PC-3 (cell line): ENCODE results near the gene RHOV. TPM values are rescaled to one million over a fixed set of nuclear protein-coding genes. Genes with fewer than 3 reads are reported as not detected.

Experiments
- ATAC-seq: fragments of 200-7000 bp; cut with Tn5 transposase; 2 replicates; pipeline ENCODE4 v1.9.1; 2020; ENCODE audit warnings: mild to moderate bottlenecking, moderate library complexity
- BruUV-seq: library from RNA; stranded (reverse); fragments of 400-500 nt; replicated peaks from 2 replicates; lab custom pipeline; 2021; lab: Mats Ljungman, UMichigan
- CTCF ChIA-PET: fragments of 300-600 bp; sonication (Branson Sonifier 250); formaldehyde crosslinking; loops from one replicate; lab custom pipeline; 2022; ENCODE audit warnings: antibody characterized with exemption; lab: Charles Lee
- POLR2A ChIA-PET: fragments of 300-600 bp; sonication (Branson Sonifier 250); formaldehyde crosslinking; loops from one replicate; lab custom pipeline; 2022; ENCODE audit warnings: antibody characterized with exemption; ENCODE audit not compliant: unreplicated experiment; lab: Charles Lee
- DNase-seq: peaks from one replicate; pipeline ENCODE4 v3.0.0-alpha.2; 2015
- H2AFZ ChIP-seq: fragments of 300-600 bp; sonication (generic); 2 replicates; pipeline ENCODE4 v1.6.0; 2016; ENCODE audit warnings: antibody characterized with exemption, low read length
- H3F3A ChIP-seq: fragments of 300-600 bp; sonication (generic); one replicate; pipeline ENCODE4 v1.6.0; 2017; ENCODE audit warnings: antibody characterized with exemption, low read length, control low read depth, mild to moderate bottlenecking; ENCODE audit not compliant: unreplicated experiment
- H3K27ac ChIP-seq: fragments of 300-600 bp; sonication (generic); 2 replicates; pipeline ENCODE4 v1.5.1; 2016; ENCODE audit warnings: mild to moderate bottlenecking, low read length
- H3K27me3 ChIP-seq: fragments of 300-600 bp; sonication (generic); 2 replicates; pipeline ENCODE4 v1.6.1; 2016; ENCODE audit warnings: low read length, mixed read lengths
- H3K36me3 ChIP-seq: fragments of 300-600 bp; sonication (generic); 2 replicates; pipeline ENCODE4 v1.6.1; 2016; ENCODE audit warnings: low read depth, mixed run types, low read length, mixed read lengths
- H3K4me1 ChIP-seq: fragments of 300-600 bp; sonication (generic); 2 replicates; pipeline ENCODE4 v1.5.1; 2016; ENCODE audit warnings: low read length; ENCODE audit not compliant: insufficient read depth
- H3K4me2 ChIP-seq: fragments of 300-600 bp; sonication (generic); 2 replicates; pipeline ENCODE4 v1.6.0; 2016; ENCODE audit warnings: low read length
- H3K4me3 ChIP-seq: fragments of 300-600 bp; sonication (generic); 2 replicates; pipeline ENCODE4 v1.5.1; 2016; ENCODE audit warnings: mild to moderate bottlenecking, low read length, mixed read lengths
- H3K79me2 ChIP-seq: fragments of 300-600 bp; sonication (generic); 2 replicates; pipeline ENCODE4 v1.6.1; 2017; ENCODE audit warnings: low read length, mixed read lengths
- H3K9ac ChIP-seq: fragments of 300-600 bp; sonication (generic); 2 replicates; pipeline ENCODE4 v1.6.0; 2016; ENCODE audit warnings: mild to moderate bottlenecking, low read length
- H3K9me2 ChIP-seq: fragments of 300-600 bp; sonication (generic); replicated peaks from 2 replicates; pipeline ENCODE4 v1.6.1; 2016; ENCODE audit warnings: mixed run types, low read length, mixed read lengths
- H3K9me3 ChIP-seq: fragments of 300-600 bp; sonication (generic); 2 replicates; pipeline ENCODE4 v1.6.1; 2016; ENCODE audit warnings: low read length, mixed read lengths
- H4K20me1 ChIP-seq: fragments of 300-600 bp; sonication (generic); 2 replicates; pipeline ENCODE4 v1.6.1; 2016; ENCODE audit warnings: low read length, mixed read lengths
- EZH2 ChIP-seq: fragments of 300-600 bp; sonication (generic); IDR thresholded peaks from one replicate; pipeline ENCODE4 v1.6.1; 2017; ENCODE audit warnings: antibody characterized with exemption, mild to moderate bottlenecking, low read length; ENCODE audit not compliant: unreplicated experiment
- EZH2phosphoT487 ChIP-seq: fragments of 300-600 bp; sonication (generic); IDR thresholded peaks from 2 replicates; pipeline ENCODE4 v1.6.1; 2018; ENCODE audit warnings: mild to moderate bottlenecking, antibody characterized with exemption, low read length, borderline replicate concordance
- intact Hi-C: fragments of 100-400 bp; cut with micrococcal nuclease; formaldehyde crosslinking; loops from 2 replicates; pipeline ENCODE4 v1.9.0; 2023
- total RNA-seq: library from RNA; depleted of rRNA; stranded (reverse); fragments of >200 nt; gene quantifications from 2 replicates; pipeline ENCODE4 v1.2.3, GENCODE V29; 2014
- TF ChIP-seq, protein P1 (sequence below): fragments of 300-600 bp; sonication (generic); conservative IDR thresholded peaks from 2 replicates; pipeline ENCODE4 v1.5.1; 2017; ENCODE audit warnings: antibody characterized with exemption, low read depth, mild to moderate bottlenecking, low read length

RHOV gene
- total RNA-seq, 1 experiment from 2014 or later: 39.5 TPM

DNA sequence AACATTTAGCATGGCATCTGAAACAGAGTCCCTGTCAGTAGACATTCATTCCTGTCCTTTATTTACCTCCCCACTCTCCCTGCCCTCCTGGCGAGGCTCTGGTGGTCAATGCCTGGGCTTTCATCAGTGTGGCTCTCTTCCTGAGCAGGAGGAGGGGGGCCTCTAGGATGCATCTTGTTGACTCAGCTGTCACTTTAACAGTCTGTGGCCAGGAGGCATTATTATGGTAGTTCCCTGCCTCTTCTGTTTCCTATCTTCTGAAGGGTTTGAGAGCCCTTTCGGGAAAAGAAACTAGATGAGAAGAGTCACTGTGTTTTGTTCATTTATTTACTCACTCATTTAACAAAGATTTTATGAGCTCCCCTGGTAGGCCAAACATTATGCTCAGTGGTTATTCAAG is 43.1 kb downstream of the RHOV start:
- POLR2A ChIA-PET: no interaction called here
- no peaks in the 10 kb centered on the region for H4K20me1 ChIP-seq
- H2AFZ ChIP-seq: 0 out of 2 replicates have a peak overlapping the region, but pooled peaks have one; percentile 5
- intact Hi-C loops: no loop called here
- ATAC-seq: no peak
- no peaks in the 10 kb centered on the region for H3K36me3 ChIP-seq
- no peaks in the 10 kb centered on the region for H3K9me3 ChIP-seq
- H3K9ac ChIP-seq: no peak overlapping the region
- no peaks in the 10 kb centered on the region for H3K9me2 ChIP-seq
- no peak for DNase-seq
- H3K79me2 ChIP-seq: no peaks in the 10 kb centered on the region
- H3K4me3 ChIP-seq: no peak overlapping the region
- CTCF ChIA-PET: no interaction called here
- TF ChIP-seq, protein P1, sequence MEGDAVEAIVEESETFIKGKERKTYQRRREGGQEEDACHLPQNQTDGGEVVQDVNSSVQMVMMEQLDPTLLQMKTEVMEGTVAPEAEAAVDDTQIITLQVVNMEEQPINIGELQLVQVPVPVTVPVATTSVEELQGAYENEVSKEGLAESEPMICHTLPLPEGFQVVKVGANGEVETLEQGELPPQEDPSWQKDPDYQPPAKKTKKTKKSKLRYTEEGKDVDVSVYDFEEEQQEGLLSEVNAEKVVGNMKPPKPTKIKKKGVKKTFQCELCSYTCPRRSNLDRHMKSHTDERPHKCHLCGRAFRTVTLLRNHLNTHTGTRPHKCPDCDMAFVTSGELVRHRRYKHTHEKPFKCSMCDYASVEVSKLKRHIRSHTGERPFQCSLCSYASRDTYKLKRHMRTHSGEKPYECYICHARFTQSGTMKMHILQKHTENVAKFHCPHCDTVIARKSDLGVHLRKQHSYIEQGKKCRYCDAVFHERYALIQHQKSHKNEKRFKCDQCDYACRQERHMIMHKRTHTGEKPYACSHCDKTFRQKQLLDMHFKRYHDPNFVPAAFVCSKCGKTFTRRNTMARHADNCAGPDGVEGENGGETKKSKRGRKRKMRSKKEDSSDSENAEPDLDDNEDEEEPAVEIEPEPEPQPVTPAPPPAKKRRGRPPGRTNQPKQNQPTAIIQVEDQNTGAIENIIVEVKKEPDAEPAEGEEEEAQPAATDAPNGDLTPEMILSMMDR: no peak
- no peak for TF ChIP-seq EZH2phosphoT487
- TF ChIP-seq EZH2: no peak
- peaks cover 28% of the 10 kb centered on the region for H3K4me1 ChIP-seq
- H3K27me3 ChIP-seq: no peaks in the 10 kb centered on the region
- no TSS peak for BruUV-seq
- peaks cover under 1% of the 10 kb centered on the region for H3F3A ChIP-seq
- H3K27ac ChIP-seq: no peak overlapping the region
- no peak overlapping the region for H3K4me2 ChIP-seq

DNA sequence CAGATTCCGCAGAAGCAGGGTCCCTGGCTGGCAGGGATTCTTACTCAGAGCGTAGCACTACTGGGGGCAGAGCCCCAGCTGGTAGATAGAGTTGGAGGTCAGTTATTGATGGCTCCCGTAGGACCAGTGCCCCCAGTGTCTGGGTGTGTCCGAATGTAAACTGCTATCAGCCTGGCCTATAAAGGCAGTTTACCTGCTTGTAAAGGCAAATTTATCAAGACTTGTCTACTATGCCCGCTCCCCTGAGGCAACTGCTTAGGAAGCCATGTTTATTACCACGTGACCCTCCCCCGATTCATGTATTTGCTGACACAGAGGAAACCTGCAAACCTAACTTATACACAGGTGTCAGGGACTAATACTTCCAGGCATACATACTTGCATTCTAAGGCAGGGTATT is 44.9 kb downstream of the RHOV start:
- Histone ChIP-seq H3K4me3 (no peak overlapping the region), H3K27me3 (no peaks in the 10 kb centered on the region), H3K4me2 (no peak overlapping the region), H3F3A (no peaks in the 10 kb centered on the region), H3K4me1 (peaks cover 33% of the 10 kb centered on the region), H3K9me2 (no peaks in the 10 kb centered on the region), H3K9me3 (no peaks in the 10 kb centered on the region), H2AFZ (no peak overlapping the region), H3K79me2 (no peaks in the 10 kb centered on the region), H3K27ac (no peak overlapping the region), H4K20me1 (no peaks in the 10 kb centered on the region), H3K9ac (no peak overlapping the region), H3K36me3 (no peaks in the 10 kb centered on the region)
- DNase-seq (no peak), ATAC-seq (no peak)
- intact Hi-C loops: no loop called here
- POLR2A ChIA-PET: interaction anchor here (1.0 kb wide), 1 partner anchor 15 kb away, joined by 3 read pairs; the partner anchor contains the start of gene SPINT1
- BruUV-seq: no TSS peak
- CTCF ChIA-PET: interaction anchor here (0.6 kb wide), 1 partner anchor 28 kb away, joined by 7 read pairs; no protein-coding TSS in a partner anchor
- TF ChIP-seq, protein P1: no peak
- TF ChIP-seq EZH2 (no peak), EZH2phosphoT487 (no peak)

DNA sequence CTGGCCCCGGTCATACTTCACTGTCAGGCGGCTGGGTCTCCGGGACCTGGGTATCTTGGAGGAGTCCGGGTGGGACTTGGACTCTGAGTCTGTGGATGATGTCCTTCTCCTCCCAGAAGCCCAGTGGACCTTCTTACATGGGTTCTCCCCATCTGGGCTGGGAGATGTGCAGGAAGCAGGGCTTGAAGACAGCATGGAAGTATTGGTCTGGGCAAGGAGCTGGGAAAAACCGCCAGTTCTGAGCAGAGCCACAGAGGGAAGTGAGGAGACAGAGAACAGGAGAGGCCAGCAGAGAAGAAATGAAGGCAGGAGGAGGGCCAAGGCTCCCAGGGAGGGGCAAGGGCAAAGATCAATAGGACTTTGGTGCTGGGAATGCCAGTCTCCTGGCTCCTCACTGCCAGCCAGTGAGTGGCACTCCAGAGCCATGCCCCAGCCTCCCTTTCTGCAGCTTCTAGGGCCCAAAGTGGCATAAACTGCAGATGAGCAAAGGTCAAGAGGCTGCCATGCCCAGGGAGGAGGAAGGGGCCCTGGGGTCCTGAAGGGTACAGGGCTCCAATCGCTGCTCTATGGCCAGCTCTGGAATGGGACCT is 45.5 kb downstream of the RHOV start, which contains the start of gene PPP1R14D:
Gene PPP1R14D (minus strand): TSS at position 262 of the 590 bp plus-strand sequence. CDS start 67 bp downstream, at position 195.
- H3K4me3 ChIP-seq: no peak within 1 kb of the TSS
- no peak for TF ChIP-seq EZH2
- no peak for TF ChIP-seq EZH2phosphoT487
- TF ChIP-seq, protein P1: no peak
- ChIA-PET POLR2A (interaction anchor here (0.6 to 1.0 kb wide), 2 partner anchors 15 to 57 kb away, joined by 3 to 11 read pairs; partner anchors contain the start of gene SPINT1), CTCF (interaction anchor here (0.6 kb wide), 1 partner anchor 29 kb away, joined by 7 read pairs; no protein-coding TSS in a partner anchor)
- no peaks in the 10 kb centered on the region for H3K36me3 ChIP-seq
- H3K9me2 ChIP-seq: no peaks in the 10 kb centered on the region
- no peak for ATAC-seq
- no peak within 1 kb of the TSS for H3K4me2 ChIP-seq
- H3K27ac ChIP-seq: no peak within 1 kb of the TSS
- H3F3A ChIP-seq: peaks cover 3% of the 10 kb centered on the region
- no TSS peak for BruUV-seq
- H3K4me1 ChIP-seq: peaks cover 38% of the 10 kb centered on the region
- no peak within 1 kb of the TSS for H3K9ac ChIP-seq
- H2AFZ ChIP-seq: no peak within 1 kb of the TSS
- no peaks in the 10 kb centered on the region for H3K79me2 ChIP-seq
- no peaks in the 10 kb centered on the region for H3K27me3 ChIP-seq
- no peaks in the 10 kb centered on the region for H4K20me1 ChIP-seq
- no peak for DNase-seq
- H3K9me3 ChIP-seq: no peaks in the 10 kb centered on the region
- intact Hi-C loops: no loop called here
